NOMO-1 treated with dmso at 0.1 percent for 144 hours (cell line): ENCODE results near the gene CDK8.

Source experiments
- DNase-seq: peaks from one replicate; lab custom pipeline; 2025; ENCODE audit not compliant: unreplicated experiment; lab: John Stamatoyannopoulos, UW

CDK8 gene

DNA sequence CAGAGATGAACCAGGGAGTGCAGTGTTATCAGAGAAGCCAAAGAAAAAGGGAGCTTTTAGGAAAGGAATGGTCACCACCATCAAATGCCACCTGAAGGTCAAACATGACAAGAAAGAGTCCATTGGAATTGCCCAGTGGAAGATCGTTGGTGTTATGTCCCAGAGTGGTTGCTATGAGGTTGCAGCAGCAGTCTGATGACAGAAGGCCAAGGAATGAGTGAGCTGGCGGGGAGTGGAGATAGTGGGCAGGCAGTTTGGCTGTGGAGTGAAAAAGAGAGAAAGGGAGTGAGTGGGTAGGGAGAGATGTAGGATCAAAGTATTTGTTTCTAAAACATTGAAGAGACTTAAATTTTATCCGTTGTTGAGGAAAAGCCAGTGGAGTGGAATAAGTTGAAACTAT lies 186.2 kb downstream of the CDK8 start:
- no peak for DNase-seq

DNA sequence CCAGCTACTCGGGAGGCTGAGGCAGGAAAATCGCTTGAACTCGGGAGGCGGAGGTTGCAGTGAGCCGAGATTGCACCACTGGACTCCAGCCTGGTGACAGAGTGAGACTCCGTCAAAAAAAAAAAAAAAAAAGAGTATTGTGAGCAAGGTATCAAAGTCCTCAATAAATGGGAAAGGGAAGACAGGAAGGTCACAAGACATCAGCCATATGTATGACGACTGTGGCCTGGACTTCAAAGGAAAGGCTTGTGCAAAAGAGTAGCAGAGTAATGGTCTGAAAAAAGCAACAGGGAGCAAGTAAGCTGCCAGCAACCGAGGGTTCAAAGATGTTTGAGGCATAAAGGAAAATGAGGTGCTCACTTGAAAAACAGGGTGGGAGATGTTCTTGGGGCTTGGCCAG lies 187.5 kb downstream of the CDK8 start:
- DNase-seq, result no peak

DNA sequence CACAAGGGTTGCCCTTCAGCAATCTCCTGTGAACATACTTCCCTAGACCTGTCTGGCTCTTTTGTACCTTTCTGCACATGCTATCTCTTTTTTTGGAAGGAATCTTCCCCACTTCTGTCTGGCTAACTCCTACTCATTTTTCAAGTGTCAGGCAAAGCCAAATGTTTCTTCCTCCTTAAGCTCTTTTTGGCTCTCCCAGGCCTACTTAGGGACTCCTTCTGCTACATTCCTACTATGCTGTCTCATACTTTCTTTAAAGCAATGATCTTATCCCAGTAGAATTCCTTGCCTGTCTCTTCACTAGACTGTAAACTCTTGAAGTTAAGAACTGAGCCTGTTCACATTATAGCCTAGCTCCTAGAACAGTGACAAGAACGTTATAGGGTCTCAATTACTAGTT lies 188.6 kb downstream of the CDK8 start:
- no peak for DNase-seq

DNA sequence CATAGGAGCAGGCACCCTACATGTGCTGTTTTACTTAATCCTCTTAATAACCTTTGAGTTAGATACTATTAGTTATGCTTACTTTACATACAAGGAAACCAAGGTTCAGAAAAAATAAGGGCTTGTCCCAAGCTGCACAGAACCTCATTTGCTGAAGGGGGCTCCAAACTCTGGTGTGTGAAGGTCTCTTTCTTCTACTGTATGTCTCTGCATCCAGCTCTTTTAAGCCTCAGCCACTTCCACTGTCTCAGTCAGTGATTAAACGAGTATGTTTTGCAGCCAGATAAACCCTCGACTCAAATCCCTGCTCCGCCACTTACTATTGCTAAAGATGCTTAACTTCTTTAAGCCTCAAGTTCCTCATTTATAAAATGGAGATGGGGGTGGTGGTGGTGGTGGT lies 191.2 kb downstream of the CDK8 start:
- no peak for DNase-seq

DNA sequence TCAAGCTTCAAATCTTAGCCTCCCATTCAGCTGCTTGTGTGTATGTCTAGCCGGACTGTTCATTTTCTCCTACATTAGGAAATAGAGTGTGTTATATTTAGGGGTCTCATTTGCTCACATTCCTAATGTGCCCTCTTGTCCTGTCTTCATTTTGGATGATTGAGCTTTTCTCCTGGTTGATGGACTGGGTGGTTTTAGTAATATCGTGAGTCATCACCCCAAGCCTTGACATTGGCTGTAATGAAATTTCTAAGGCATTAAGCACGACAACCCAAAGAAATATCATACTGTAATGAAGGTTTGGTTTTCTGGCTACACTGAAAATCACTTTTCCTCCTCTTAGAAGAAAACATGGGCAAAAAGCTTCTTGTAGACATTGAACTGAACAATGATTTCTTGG lies 192.8 kb downstream of the CDK8 start:
- DNase-seq, result no peak

DNA sequence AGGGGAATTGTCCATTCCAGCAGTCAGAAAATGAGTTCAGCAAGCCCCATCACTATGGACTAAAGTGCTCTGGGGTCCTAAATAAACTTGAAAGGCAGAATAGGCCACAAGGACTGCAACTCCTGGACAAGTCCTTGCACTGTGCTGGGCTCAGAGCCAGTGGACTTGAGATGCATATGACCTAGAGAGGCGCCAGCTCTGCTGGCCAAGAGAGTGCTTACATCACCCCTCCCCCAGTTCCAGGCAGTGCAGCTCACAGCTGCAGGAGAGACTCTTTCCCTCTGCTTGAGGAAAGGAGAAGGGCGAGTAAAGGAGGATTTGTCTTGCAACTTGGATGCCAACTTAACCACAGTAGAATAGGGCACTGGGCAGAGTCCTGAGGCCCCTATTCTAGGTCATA lies 194.1 kb downstream of the CDK8 start:
- DNase-seq, result no peak

DNA sequence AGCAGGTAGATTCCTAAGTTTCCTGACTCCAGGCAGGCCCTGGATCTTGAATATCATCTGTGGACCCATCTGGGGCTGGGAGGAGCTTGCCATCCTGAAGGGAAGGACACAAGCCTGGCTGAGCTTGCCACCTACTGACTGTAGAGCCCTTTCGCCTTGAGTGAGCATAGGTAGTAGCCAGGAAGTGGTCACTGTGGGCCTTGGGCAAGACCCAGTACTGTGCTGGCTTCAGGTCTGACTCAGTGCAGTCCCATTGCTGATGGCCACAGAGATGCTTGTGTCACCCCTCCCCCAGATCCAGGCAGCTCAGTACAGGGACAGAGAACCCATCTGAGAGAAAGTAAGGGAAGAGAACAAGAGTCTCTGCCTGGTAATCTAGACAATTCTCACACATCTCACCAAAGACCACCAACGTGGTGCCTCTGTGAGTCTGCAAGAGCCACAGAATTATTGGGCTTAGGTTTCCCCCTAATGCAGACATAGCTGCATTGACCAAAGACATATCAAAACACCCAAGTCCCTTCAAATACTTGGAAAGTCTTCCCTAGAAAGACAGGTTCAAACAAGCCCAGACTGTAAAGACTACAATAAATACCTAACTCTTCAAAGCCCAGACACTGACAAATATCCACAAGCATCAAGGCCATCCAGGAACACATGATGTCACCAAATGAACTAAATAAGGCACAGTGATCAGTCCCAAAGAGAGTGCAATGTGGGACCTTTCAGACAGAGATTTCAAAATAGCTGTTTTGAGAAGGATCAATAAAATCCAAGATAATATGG lies 195.3 kb downstream of the CDK8 start:
- DNase-seq, result no peak
